H9 (cell line): ENCODE results near the gene PRKACB. TPM values are rescaled to one million over a fixed set of nuclear protein-coding genes. Genes with fewer than 3 reads are reported as not detected.

ENCODE experiments used
- DNase-seq: peaks from one replicate; pipeline ENCODE4 v3.0.0-alpha.2; 2017
- H2AFZ ChIP-seq: one replicate; pipeline ENCODE4 v1.6.1; 2013; ENCODE audit warnings: mild to moderate bottlenecking, low read length, control low read depth, moderate library complexity
- H2AK5ac ChIP-seq: 2 replicates; pipeline ENCODE4 v1.6.1; 2013; ENCODE audit warnings: low read length, control low read depth, mixed read lengths; ENCODE audit not compliant: insufficient read length
- H2BK120ac ChIP-seq: one replicate; pipeline ENCODE4 v1.6.1; 2013; ENCODE audit warnings: low read depth, mild to moderate bottlenecking, low read length, control low read depth, inconsistent platforms; ENCODE audit not compliant: poor library complexity, severe bottlenecking
- H2BK12ac ChIP-seq: 2 replicates; pipeline ENCODE4 v1.6.1; 2013; ENCODE audit warnings: low read length, control low read depth, mixed read lengths, low read depth; ENCODE audit not compliant: insufficient read length
- H2BK15ac ChIP-seq: 2 replicates; pipeline ENCODE4 v1.6.1; 2013; ENCODE audit warnings: low read depth, low read length, control low read depth
- H2BK20ac ChIP-seq: one replicate; pipeline ENCODE4 v1.6.1; 2013; ENCODE audit warnings: low read depth, mild to moderate bottlenecking, low read length, control low read depth, inconsistent platforms; ENCODE audit not compliant: poor library complexity, severe bottlenecking
- H2BK5ac ChIP-seq: 2 replicates; pipeline ENCODE4 v1.6.1; 2013; ENCODE audit warnings: low read length, control low read depth, mixed read lengths; ENCODE audit not compliant: insufficient read length
- H3K14ac ChIP-seq: 2 replicates; pipeline ENCODE4 v1.6.1; 2013; ENCODE audit warnings: low read length, control low read depth; ENCODE audit not compliant: insufficient read depth
- H3K18ac ChIP-seq: 2 replicates; pipeline ENCODE4 v1.6.1; 2013; ENCODE audit warnings: low read depth, mild to moderate bottlenecking, mixed read lengths, low read length, control low read depth; ENCODE audit not compliant: insufficient read length
- H3K23ac ChIP-seq: 2 replicates; pipeline ENCODE4 v1.6.1; 2013; ENCODE audit warnings: low read length, control low read depth, mixed read lengths, low read depth; ENCODE audit not compliant: insufficient read length
- H3K23me2 ChIP-seq: 2 replicates; pipeline ENCODE4 v1.6.1; 2013; ENCODE audit warnings: low read depth, mild to moderate bottlenecking, mixed read lengths, low read length, control low read depth; ENCODE audit not compliant: insufficient read length, poor library complexity, severe bottlenecking
- H3K27ac ChIP-seq: 2 replicates; pipeline ENCODE4 v1.5.1; 2013; ENCODE audit warnings: low read length, control low read depth, mixed read lengths, low read depth; ENCODE audit not compliant: insufficient read length
- H3K27me3 ChIP-seq: 2 replicates; pipeline ENCODE4 v1.6.1; 2013; ENCODE audit warnings: low read length, control low read depth, inconsistent platforms; ENCODE audit not compliant: insufficient read depth
- H3K4ac ChIP-seq: 2 replicates; pipeline ENCODE4 v1.6.1; 2013; ENCODE audit warnings: low read depth, mild to moderate bottlenecking, control low read depth, inconsistent platforms, low read length, moderate library complexity
- H3K4me1 ChIP-seq: 2 replicates; pipeline ENCODE4 v1.6.1; 2013; ENCODE audit warnings: low read length, control low read depth, inconsistent platforms; ENCODE audit not compliant: insufficient read depth
- H3K4me2 ChIP-seq: 2 replicates; pipeline ENCODE4 v1.6.1; 2013; ENCODE audit warnings: low read length, control low read depth, mixed read lengths; ENCODE audit not compliant: insufficient read length, insufficient read depth
- H3K56ac ChIP-seq: 2 replicates; pipeline ENCODE4 v1.6.1; 2013; ENCODE audit warnings: low read depth, mild to moderate bottlenecking, mixed read lengths, low read length, control low read depth; ENCODE audit not compliant: insufficient read length
- H3K79me1 ChIP-seq: 2 replicates; pipeline ENCODE4 v1.6.1; 2013; ENCODE audit warnings: low read depth, mild to moderate bottlenecking, moderate library complexity, low read length, control low read depth, inconsistent platforms; ENCODE audit not compliant: insufficient read depth, poor library complexity, severe bottlenecking
- H3K79me2 ChIP-seq: 2 replicates; pipeline ENCODE4 v1.6.1; 2013; ENCODE audit warnings: low read length, control low read depth, inconsistent platforms; ENCODE audit not compliant: insufficient read depth
- H3K9ac ChIP-seq: 2 replicates; pipeline ENCODE4 v1.6.1; 2013; ENCODE audit warnings: low read length, control low read depth, mixed read lengths; ENCODE audit not compliant: insufficient read length; ENCODE audit errors: extremely low read depth
- H3K9me3 ChIP-seq: one replicate; pipeline ENCODE4 v1.6.1; 2013; ENCODE audit warnings: low read depth, low read length, inconsistent platforms; ENCODE audit not compliant: control insufficient read depth
- H3T11ph ChIP-seq: one replicate; pipeline ENCODE4 v1.6.1; 2013; ENCODE audit warnings: mild to moderate bottlenecking, low read length, control low read depth, inconsistent platforms
- H4K20me1 ChIP-seq: one replicate; pipeline ENCODE4 v1.6.1; 2013; ENCODE audit not compliant: control insufficient read depth, insufficient read length, insufficient read depth
- H4K5ac ChIP-seq: 2 replicates; pipeline ENCODE4 v1.6.1; 2013; ENCODE audit warnings: low read depth, mild to moderate bottlenecking, mixed read lengths, low read length, control low read depth; ENCODE audit not compliant: insufficient read length
- H4K8ac ChIP-seq: replicated peaks from 2 replicates; pipeline ENCODE4 v1.6.1; 2013; ENCODE audit warnings: low read length, control low read depth, mixed read lengths, low read depth; ENCODE audit not compliant: insufficient read length
- H4K91ac ChIP-seq: 2 replicates; pipeline ENCODE4 v1.6.1; 2013; ENCODE audit warnings: low read depth, mild to moderate bottlenecking, moderate library complexity, mixed read lengths, low read length, control low read depth; ENCODE audit not compliant: insufficient read length
- H3K27ac Mint-ChIP-seq, 3 experiments: 2 replicates in 2 of 3; 3 replicates in 1 of 3; pipeline ENCODE4 v1.8.0; 2020 to 2021; ENCODE audit warnings: mixed read lengths in 3 of 3, mild to moderate bottlenecking in 1 of 3, moderate library complexity in 1 of 3
- H3K27me3 Mint-ChIP-seq: 2 replicates; pipeline ENCODE4 v1.8.0; 2021; ENCODE audit warnings: low read depth, mild to moderate bottlenecking, moderate library complexity, mixed read lengths
- H3K36me3 Mint-ChIP-seq, 3 experiments: 2 replicates in 2 of 3; 3 replicates in 1 of 3; pipeline ENCODE4 v1.8.0; 2020 to 2021; ENCODE audit warnings: low read depth in 3 of 3, mixed read lengths in 3 of 3; ENCODE audit not compliant: insufficient read depth in 1 of 3
- H3K4me1 Mint-ChIP-seq, 2 experiments: 2 replicates each; pipeline ENCODE4 v1.8.0; 2020; ENCODE audit warnings: mixed read lengths in 2 of 2
- H3K4me3 Mint-ChIP-seq, 2 experiments: 2 replicates in 1 of 2; 3 replicates in 1 of 2; pipeline ENCODE4 v1.8.0; 2020 to 2021; ENCODE audit warnings: mild to moderate bottlenecking in 2 of 2, mixed read lengths in 2 of 2, moderate library complexity in 1 of 2
- H3K9me3 Mint-ChIP-seq, 2 experiments: 2 replicates in 1 of 2; 3 replicates in 1 of 2; pipeline ENCODE4 v1.8.0; 2020; ENCODE audit warnings: mild to moderate bottlenecking in 2 of 2, mixed read lengths in 2 of 2, moderate library complexity in 1 of 2
- CTCF ChIP-seq: fragments of 200-600 bp; sonication (generic); conservative IDR thresholded peaks from 3 replicates; pipeline ENCODE4 v1.8.0; 2021; ENCODE audit warnings: antibody characterized with exemption, mild to moderate bottlenecking
- WGBS: extraction: QIAGEN DNeasy Blood & Tissue Kit; methylation state at CpG from one replicate; pipeline ENCODE4 v1.1.7; 2013; ENCODE audit warnings: missing lambda C conversion rate, low lambda C conversion rate, mixed read lengths; ENCODE audit not compliant: insufficient read length; ENCODE audit errors: extremely low coverage; 5-methylcytosine and 5-hydroxymethylcytosine counted together
- total RNA-seq: library from RNA; stranded (reverse); gene quantifications from 2 replicates; pipeline ENCODE4 v1.2.1, GENCODE V29; 2021

The PRKACB gene
- total RNA-seq, 1 experiment from 2014 or later: 20.7 TPM

DNA sequence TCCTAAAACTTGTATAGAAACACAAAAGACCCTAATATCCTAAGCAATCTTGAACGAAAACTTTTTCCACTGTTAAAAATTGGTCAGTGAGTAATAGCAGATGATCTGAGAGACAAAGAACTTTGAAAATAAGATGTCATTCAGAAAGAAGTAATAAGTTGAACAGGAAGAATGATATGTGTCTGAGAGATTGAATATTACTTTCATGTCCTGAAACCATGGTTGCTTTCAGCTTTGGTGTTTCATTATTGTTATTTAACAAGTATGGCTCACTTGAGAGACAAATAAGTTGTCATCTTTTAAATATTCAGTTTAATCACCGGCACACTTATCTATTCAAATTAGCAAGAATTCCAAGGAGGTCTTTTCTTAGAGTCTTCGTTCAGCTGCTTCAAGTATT is 11.4 kb downstream of the PRKACB start:
- Histone ChIP-seq H4K91ac (no peak overlapping the region), H3K23ac (no peak overlapping the region), H2BK12ac (no peak overlapping the region), H3K4me2 (no peak overlapping the region), H3K4me1 (no peaks in the 10 kb centered on the region), H3K9ac (no peak overlapping the region), H3T11ph (no peak overlapping the region), H2BK5ac (no peak overlapping the region), H2BK20ac (no peak overlapping the region), H2BK120ac (no peak overlapping the region), H3K14ac (no peak overlapping the region), H3K4ac (no peak overlapping the region), H4K8ac (no peak overlapping the region), H4K5ac (no peak overlapping the region), H3K79me2 (no peaks in the 10 kb centered on the region), H3K27ac (no peak overlapping the region), H3K18ac (no peak overlapping the region), H3K56ac (no peak overlapping the region), H3K23me2 (no peaks in the 10 kb centered on the region), H2AK5ac (no peak overlapping the region), H4K20me1 (no peaks in the 10 kb centered on the region), H3K27me3 (no peaks in the 10 kb centered on the region), H3K79me1 (no peaks in the 10 kb centered on the region), H2AFZ (no peak overlapping the region), H3K9me3 (no peaks in the 10 kb centered on the region), H2BK15ac (no peak overlapping the region)
- DNase-seq: no peak
- TF ChIP-seq CTCF: no peak
- Mint-ChIP-seq H3K9me3 (no peaks in the 10 kb centered on the region), H3K4me3 (no peak overlapping the region), H3K36me3 (0 out of 7 replicates have a peak, but pooled peaks cover 0 to 2% (median 0%) of the 10 kb centered on the region in 3 experiments), H3K27ac (no peak overlapping the region), H3K4me1 (peaks cover 4 to 9% of the 10 kb centered on the region in 2 experiments; a peak in 3 of 4 replicates), H3K27me3 (no peaks in the 10 kb centered on the region)
- WGBS: no CpG with 5 or more reads among the region's 3 CpGs
